Parathyroid adenoma (tissue), 2 donors: ENCODE data around the gene TRAM2.

ENCODE experiments used
- H2AFZ ChIP-seq: fragments of 300-600 bp; sonication (generic); one replicate; pipeline ENCODE4 v1.7.0; 2017; ENCODE audit warnings: antibody characterized with exemption, mild to moderate bottlenecking
- H3K27ac ChIP-seq: fragments of 300-600 bp; sonication (generic); one replicate; pipeline ENCODE4 v1.7.0; 2017
- H3K27me3 ChIP-seq: fragments of 300-600 bp; sonication (generic); one replicate; pipeline ENCODE4 v1.7.0; 2017; ENCODE audit warnings: low read length; ENCODE audit not compliant: control insufficient read depth, insufficient read depth
- H3K36me3 ChIP-seq: fragments of 300-600 bp; sonication (generic); one replicate; pipeline ENCODE4 v1.7.0; 2017; ENCODE audit warnings: low read length; ENCODE audit not compliant: control insufficient read depth, insufficient read depth
- H3K4me1 ChIP-seq: fragments of 300-600 bp; sonication (generic); one replicate; pipeline ENCODE4 v1.7.0; 2017; ENCODE audit warnings: control low read depth
- H3K4me2 ChIP-seq: fragments of 300-600 bp; sonication (generic); one replicate; pipeline ENCODE4 v1.7.0; 2017; ENCODE audit warnings: low read length
- H3K4me3 ChIP-seq: fragments of 300-600 bp; sonication (generic); one replicate; pipeline ENCODE4 v1.7.0; 2017; ENCODE audit warnings: low read depth, low read length
- H3K79me2 ChIP-seq: fragments of 300-600 bp; sonication (generic); one replicate; pipeline ENCODE4 v1.7.0; 2017; ENCODE audit warnings: control low read depth
- H3K9ac ChIP-seq: fragments of 300-600 bp; sonication (generic); one replicate; pipeline ENCODE4 v1.7.0; 2017; ENCODE audit warnings: mild to moderate bottlenecking
- H3K9me3 ChIP-seq: fragments of 300-600 bp; sonication (generic); one replicate; pipeline ENCODE4 v1.7.0; 2017; ENCODE audit warnings: low read length; ENCODE audit not compliant: control insufficient read depth
- TF ChIP-seq, protein P1 (sequence below): fragments of 300-600 bp; sonication (generic); IDR thresholded peaks from one replicate; pipeline ENCODE4 v1.7.0; 2017; ENCODE audit warnings: antibody characterized with exemption, mild to moderate bottlenecking
- donor health status: primary hyperparathyroidism.

The TRAM2 gene

DNA sequence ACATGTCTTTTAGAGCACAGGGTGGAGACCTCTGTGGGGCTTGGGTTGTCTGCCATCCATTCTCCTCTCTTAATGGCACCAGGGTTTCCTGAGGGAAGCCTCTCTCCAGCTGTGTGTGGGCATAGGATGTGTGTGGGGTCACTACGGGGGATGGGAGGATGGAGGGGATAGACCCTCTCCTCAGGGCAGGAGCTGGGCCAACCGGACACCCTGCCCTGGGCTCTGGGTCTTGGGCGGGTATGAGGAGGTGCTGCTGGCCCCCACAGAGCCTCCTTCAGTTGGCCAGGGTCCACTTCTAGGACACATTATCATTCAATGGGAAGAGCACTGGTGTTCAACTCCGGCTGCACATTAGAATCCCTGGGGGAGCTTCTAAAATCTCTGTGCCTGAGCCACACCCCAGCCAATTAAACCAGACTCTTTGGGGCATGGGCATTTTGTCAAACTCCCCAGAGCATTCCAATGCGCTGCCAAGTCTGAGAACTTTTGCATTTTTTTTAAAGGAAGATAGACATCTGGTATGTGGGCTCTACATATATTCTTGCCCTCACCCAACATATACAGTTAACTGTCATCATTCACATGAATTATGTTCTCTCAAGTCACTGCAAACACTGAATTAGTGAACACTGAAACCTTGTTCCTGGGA, 38.5 kb downstream of the TRAM2 start:
- no peaks in the 10 kb centered on the region for H3K9me3 ChIP-seq
- no peak overlapping the region for H3K4me2 ChIP-seq
- H3K4me1 ChIP-seq, result no peaks in the 10 kb centered on the region
- no peak overlapping the region for H3K9ac ChIP-seq
- no peaks in the 10 kb centered on the region for H3K36me3 ChIP-seq
- TF ChIP-seq, protein P1, sequence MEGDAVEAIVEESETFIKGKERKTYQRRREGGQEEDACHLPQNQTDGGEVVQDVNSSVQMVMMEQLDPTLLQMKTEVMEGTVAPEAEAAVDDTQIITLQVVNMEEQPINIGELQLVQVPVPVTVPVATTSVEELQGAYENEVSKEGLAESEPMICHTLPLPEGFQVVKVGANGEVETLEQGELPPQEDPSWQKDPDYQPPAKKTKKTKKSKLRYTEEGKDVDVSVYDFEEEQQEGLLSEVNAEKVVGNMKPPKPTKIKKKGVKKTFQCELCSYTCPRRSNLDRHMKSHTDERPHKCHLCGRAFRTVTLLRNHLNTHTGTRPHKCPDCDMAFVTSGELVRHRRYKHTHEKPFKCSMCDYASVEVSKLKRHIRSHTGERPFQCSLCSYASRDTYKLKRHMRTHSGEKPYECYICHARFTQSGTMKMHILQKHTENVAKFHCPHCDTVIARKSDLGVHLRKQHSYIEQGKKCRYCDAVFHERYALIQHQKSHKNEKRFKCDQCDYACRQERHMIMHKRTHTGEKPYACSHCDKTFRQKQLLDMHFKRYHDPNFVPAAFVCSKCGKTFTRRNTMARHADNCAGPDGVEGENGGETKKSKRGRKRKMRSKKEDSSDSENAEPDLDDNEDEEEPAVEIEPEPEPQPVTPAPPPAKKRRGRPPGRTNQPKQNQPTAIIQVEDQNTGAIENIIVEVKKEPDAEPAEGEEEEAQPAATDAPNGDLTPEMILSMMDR, result no peak
- no peak overlapping the region for H2AFZ ChIP-seq
- no peaks in the 10 kb centered on the region for H3K27me3 ChIP-seq
- H3K4me3 ChIP-seq, result no peak overlapping the region
- peaks cover 2% of the 10 kb centered on the region for H3K79me2 ChIP-seq
- H3K27ac ChIP-seq, result no peak overlapping the region

DNA sequence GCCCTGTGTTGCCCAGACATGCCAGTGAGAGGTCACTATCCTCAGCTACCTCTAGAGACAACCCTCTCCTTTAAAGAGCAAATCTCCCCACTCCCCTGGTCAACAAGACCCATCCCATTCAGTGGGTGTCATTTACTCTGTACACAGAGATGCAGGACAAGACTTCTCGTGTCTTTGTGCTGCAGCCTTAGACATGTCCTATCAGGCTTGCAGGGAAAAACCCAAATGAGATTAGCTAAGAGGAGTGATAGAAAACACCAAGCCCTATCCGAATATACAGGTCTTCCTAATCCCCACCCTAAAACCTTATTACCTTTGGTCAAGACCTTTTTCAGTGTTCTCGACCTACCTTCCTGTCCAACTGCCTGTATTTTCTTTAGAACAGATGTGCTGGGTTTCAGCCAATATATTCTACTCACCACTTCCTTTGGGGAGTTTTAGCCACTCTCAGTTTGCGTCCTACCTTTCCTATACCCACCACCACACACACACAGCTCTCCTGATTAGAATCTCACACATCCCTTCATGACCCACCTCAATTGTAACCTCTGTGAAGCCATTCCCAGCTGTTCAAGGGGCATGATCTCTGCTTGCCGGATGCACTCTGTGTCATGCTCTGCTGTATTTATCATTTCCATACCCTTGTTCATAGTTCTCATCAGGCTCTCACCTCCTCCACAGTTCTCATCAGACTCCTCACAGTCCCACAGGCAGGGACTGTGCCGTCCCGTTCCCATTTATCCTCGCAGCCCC, 39.7 kb downstream of the TRAM2 start:
- Histone ChIP-seq H3K36me3 (no peaks in the 10 kb centered on the region), H3K27me3 (no peaks in the 10 kb centered on the region), H3K4me3 (no peak overlapping the region), H3K9ac (no peak overlapping the region), H3K4me2 (no peak overlapping the region), H3K27ac (no peak overlapping the region), H3K4me1 (no peaks in the 10 kb centered on the region), H3K9me3 (no peaks in the 10 kb centered on the region), H3K79me2 (peaks cover 2% of the 10 kb centered on the region), H2AFZ (no peak overlapping the region)
- TF ChIP-seq, protein P1, result no peak

DNA sequence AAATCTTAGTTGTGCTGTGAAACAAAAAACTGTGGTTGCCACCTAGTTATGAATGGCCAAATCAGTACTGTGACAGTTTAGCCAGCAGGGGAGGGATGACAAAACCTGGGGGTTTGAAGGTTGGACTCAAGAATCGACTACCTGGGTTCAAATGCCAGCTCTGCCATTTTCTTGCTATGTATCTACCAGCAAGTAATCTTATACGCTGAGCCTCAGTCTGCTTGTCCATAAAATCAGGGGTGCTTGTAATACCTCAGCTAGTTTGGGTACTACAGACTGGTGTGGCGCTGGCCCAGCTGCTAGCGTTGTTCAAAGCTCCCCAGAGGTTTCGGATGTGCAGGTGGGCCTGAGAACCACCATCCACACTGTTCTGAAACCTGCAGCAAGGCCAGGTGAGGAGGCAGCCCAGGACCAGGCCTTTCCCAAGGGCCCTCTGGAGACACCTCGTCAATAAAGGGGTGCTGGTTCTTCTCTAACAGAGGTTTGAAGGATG, 40.4 kb downstream of the TRAM2 start:
- Histone ChIP-seq H3K36me3 (no peaks in the 10 kb centered on the region), H3K9ac (no peak overlapping the region), H3K79me2 (peaks cover 2% of the 10 kb centered on the region), H3K4me1 (no peaks in the 10 kb centered on the region), H3K9me3 (no peaks in the 10 kb centered on the region), H3K27ac (no peak overlapping the region), H3K4me2 (no peak overlapping the region), H2AFZ (no peak overlapping the region), H3K27me3 (no peaks in the 10 kb centered on the region), H3K4me3 (no peak overlapping the region)
- TF ChIP-seq, protein P1, result no peak

DNA sequence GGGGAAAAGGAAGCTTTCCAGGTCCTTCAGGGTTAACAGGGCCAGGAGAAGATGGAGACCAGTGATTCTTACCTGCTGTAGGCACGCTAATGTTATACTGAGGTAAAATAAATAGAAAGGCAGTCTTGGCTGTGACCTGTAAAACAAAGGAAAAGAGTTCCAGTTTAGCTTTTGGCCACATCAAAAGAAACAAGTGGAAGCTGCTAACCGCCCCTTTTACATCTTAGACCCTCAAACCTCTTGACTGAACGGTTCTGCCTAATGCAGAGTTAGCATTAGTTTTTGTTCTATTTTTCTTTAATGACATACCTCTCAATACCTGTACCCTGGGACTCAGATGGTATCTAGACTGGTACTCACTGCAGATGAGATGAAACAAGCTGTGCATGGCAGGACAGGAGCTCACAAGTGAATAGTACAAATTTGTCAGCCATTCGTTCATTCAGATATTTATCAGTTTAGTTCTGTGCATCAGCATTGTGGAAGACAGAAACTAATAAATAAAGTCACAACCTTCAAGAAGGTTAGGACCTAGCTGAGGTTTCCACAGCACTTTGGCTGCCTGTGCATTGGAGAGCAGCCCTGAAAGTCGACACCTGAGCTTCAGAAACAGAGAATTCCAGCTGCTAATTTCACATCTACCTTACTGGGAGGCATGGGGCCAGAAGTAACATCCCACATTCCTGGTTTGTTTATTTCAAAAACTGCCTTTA, 41.0 kb downstream of the TRAM2 start:
- no peak overlapping the region for H2AFZ ChIP-seq
- H3K36me3 ChIP-seq, result no peaks in the 10 kb centered on the region
- no peaks in the 10 kb centered on the region for H3K9me3 ChIP-seq
- no peak overlapping the region for H3K9ac ChIP-seq
- no peaks in the 10 kb centered on the region for H3K4me1 ChIP-seq
- no peak overlapping the region for H3K27ac ChIP-seq
- no peak overlapping the region for H3K4me3 ChIP-seq
- no peak overlapping the region for H3K4me2 ChIP-seq
- TF ChIP-seq, protein P1, result no peak
- peaks cover 2% of the 10 kb centered on the region for H3K79me2 ChIP-seq
- no peaks in the 10 kb centered on the region for H3K27me3 ChIP-seq
